NOMO-1 (cell line): ENCODE data around the gene HLA-DQA2.
A peak's percentile ranks its signal among the peaks of the same experiment; 100 is the strongest.
"Not testable (repeated sequence)": the region's sequence is repeated elsewhere in the genome, so short reads cannot be mapped to it uniquely, and the experiment has no call there.

ENCODE experiments used
- DNase-seq, 2 experiments: peaks; one replicate each; lab custom pipeline; 2025; ENCODE audit not compliant: unreplicated experiment in 2 of 2; lab: John Stamatoyannopoulos, UW

The HLA-DQA2 gene

DNA sequence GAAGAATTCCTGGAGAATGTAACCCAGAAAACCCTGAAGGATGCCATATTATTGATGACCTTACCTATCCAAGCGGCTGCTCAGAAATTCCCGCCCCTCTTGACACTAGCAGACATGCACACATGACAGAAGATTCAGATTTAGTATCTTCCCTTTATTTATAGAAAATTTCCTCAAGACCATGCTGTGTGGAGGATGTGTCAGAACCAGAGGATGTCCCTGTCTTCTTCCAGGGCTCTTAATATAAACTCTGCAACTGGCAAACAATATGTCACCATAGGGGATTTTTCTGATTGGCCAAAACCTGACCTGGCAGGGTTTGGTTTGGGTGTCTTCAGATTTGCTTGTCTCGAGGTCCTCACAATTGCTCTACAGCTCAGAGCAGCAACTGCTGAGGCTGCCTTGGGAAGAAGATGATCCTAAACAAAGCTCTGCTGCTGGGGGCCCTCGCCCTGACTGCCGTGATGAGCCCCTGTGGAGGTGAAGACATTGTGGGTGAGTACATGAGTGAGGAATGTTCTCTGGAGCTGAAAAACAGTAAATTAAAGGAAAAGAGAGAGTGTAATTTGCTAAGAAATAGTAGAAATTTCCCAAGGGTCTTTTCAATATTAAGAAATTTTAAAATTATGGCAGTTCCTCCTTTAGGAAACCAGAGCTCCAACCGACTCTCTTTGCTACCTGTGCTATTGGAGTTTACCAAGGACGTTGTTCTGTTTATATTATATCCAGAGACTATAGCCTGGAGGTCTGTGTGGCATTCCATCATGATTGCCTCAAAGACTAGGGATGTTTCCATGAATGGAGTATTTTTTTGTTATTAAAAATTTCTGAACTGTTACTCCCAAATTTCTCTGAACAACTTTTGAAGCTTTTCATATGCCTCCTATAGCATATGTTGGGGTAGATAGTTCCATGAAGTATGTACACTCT lies at the start of gene HLA-DQA2:
HLA-DQA2 (plus strand) TSS at position 361 of the 930 bp plus-strand sequence; CDS start at position 414, 53 bp downstream.
- DNase-seq, result no peak

DNA sequence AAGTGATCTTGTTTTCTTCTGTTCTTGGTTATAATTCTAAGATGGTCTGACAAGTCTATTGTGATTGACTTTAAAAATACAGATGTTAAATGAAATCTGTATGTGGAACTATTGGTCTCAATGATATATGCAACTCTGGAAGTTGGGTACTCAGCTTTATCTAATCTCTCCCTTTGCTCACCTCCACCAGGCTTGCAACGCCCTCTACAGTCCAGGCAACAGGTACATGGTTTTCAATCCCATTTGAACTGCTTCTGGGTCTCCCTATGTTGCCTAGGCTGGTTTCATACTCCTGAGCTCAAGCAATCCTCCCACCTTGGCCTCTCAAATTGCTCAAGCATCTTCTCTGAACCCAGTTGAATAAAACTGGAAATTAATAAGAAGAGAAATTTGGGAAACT lies 49.2 kb upstream of the HLA-DQA2 start:
- DNase-seq, result no peak

DNA sequence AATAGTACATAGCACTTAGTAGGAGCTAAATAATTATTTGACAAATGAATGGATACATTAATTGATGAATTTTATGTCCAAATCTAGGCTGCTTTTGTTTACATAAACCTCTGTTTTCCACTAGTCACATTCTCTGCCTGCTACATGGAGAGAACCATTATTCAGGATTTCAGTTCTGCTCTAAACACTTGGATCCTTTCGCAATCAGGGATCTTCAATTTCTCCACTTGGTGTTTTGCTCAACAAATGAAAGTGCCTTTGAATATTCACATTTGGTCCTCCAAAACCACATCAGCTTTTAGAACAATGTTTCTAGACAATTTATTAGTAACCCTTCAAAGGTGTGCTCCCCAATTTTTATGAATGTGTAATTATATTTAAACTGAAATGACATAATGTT lies 44.2 kb upstream of the HLA-DQA2 start:
- DNase-seq, result no peak

DNA sequence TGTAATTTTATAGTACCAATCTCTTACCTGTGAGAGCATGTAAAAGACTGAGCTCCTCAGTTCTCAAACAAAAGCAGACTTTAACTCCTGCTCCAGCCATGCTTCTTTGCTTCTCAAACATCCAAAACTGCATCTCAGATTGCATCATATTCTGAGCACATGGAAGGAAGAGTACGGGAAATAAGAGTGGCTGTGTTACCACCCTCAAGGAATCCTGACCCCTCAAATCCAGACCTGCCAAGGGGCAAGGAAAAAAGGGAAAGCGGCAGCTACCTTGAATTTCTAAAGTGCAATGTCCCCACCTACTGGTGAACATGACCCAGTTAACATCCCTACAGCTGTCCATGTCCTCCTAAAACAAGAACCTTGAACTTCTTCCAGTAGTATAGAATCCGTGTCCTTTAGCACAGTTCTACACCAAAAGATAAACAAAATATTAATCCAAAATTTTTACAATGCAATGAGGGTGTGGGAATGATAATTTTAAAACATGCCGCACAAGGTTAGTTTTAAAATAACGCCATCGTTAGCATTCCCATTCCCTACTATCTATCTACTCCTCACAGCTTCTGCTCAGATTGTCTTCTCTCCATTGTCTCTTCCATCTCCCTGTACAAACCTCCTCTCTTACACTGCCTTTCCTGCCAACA lies 40.7 kb upstream of the HLA-DQA2 start:
- DNase-seq, result peak in 1 of 2 experiments; percentile 52

DNA sequence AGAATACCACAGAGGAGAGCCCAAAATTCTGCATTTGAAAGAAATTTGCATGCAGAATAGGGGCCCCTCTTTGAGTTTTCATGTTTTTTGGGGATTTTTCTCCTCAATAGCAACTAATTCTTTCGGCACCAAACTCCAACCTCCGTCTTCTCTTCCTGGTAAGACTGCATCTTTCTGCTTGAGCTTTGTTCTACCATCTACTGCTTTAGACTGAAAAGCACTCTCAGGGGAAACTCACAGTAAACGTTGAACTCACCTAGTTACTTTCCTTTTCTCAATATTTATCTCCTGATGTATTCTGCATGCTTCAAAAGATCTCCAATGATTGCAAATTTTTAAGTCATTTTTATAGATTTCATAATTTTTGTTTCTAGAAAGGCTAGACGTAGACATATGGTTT lies 37.8 kb upstream of the HLA-DQA2 start:
- DNase-seq, result no peak

DNA sequence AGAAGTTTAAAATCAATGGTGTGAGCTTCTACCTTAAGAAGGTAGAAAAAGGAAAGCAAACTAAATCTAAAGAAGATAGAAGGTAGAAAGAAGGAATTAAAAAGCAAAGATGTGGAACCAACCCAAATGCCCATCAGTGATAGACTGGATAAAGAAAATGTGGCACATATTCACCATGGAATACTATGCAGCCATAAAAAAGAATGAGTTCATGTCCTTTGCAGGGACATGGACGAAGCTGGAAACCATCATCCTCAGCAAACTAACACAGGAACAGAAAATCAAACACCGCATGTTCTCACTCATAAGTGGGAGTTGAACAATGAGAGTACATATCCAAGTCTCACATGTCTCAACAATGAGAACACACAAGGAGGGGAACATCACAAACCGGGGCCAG lies 36.0 kb upstream of the HLA-DQA2 start:
- DNase-seq, result not testable (repeated sequence)

DNA sequence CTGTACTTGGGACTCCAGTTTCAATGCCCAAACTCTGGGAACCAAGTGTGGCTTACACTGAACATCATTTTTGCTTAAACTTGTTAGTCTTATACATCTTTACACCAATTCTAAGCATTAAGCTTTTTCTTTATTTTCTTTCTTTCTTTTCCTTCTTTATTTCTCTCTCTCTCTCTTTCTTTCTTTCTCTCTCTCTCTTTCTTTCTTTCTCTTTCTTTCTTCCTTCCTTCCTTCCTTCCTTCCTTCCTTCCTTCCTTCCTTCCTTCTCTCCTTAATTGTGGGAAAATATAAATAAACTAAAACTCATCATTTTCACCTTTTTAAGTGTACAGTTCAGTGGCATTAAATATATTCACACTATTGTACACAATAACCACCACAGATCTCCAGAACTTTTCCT lies 31.6 kb upstream of the HLA-DQA2 start:
- no peak for DNase-seq

DNA sequence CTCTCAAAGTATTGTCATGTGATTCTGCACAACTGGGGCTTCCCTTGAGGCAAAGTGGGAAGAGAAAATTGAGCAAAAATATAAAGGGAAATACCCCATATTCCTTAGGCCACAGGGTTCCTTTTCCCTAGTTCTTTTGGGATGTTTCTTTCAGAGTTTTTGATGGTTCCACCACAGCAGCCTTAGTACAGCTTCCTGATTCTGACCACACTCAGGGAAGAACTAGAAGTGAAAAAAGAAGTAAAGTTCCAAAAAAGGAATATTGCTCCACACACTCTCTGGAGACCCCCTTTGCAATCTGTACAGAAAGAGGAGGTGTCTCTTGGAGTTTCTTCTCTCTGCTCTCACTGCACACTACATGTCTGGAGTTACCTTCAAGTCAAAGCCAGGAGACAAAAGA lies 27.9 kb upstream of the HLA-DQA2 start:
- no peak for DNase-seq

DNA sequence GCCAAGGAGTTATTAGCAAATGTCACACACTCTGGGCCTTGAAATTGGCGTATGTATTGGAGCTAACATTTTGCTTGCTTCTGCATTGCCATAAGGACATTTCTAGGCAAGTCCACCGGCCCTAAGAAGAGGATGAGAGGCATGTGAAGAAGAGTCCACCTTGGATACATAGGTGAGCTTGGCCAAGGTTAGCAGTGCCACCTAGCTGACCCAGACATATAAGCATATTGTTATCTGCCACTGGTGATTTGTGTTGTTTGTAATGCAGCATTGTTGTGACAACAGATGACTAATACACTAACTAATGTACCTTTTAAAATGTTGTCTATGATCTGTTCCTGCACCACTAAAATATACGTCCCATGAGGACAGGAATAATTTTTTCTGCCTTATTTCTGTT lies 24.8 kb upstream of the HLA-DQA2 start:
- DNase-seq, result no peak

DNA sequence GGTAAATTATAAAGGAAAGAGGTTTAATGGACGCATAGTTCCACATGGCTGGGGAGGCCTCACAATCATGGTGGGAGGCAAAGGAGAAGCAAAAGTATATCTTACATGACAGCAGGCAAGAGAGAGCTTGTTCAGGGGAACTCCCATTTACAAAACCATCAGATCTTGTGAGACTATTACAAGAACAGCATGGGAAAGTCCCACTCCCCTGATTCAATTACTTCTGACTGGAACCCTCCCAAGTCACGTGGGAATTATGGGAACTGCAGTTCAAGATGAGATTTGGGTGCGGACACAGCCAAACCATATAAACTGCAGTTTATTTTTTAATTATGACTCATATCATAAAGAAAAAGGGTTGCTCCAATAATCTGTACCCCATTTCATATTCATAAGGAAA lies 22.3 kb upstream of the HLA-DQA2 start:
- no peak for DNase-seq

DNA sequence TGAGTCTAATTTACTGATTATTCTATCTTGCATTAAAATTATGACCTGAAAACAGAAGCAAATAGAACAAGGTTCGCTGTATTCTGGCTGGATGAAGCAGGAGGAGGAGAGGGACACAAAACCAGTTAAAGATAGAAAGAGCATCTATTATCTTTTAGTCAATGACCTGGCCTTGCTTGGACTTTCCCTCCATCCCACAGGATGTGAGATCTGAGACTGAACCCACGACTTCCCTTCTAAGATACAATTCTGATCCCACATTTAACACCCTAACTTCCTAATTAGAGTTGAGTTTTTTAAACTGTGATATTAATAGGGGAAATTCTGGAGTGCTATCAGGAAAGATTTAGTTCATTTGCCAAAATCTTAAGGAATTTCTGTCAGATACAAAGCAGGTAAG lies 3.1 kb upstream of the HLA-DQA2 start:
- no peak for DNase-seq

DNA sequence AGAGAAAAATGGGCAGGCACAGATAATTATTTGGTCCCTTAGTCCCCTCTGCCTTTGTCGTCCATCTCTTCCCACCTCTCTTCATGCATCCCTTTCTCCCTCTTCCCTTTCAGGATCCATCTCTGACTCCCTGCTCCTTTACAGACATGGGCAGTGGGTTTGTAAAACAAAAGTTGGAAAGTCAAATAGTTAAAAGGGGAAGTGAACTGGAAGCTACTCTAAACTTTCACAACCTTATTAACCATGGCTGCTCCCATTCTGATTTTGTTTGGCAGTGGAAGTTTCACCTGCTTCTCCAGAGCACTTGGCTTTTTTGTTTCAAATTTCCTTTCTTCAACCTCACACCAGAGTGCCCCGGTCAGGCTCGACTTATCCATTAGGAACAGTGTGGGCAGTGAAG lies 1.2 kb downstream of the HLA-DQA2 start:
- DNase-seq, result peak in 1 of 2 experiments; percentile 13

DNA sequence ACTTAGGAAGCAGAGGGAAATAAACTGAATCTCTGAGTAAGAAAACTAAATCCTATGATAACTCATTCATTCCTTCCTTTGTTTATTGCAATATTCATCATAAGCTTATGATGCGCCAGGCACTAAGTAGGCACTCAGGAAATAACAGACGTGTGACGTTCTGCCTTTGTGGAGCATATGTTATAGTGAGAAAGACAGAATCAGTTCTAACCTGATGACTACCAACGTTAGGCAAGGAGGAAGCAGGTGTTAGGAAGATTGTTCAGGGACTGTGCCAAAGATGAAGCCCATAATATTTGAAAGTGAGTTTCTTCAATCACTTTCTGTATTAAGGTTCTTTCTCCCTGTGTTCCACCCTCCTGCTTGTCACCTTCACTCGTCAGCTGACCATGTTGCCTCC lies 3.6 kb downstream of the HLA-DQA2 start:
- no peak for DNase-seq

DNA sequence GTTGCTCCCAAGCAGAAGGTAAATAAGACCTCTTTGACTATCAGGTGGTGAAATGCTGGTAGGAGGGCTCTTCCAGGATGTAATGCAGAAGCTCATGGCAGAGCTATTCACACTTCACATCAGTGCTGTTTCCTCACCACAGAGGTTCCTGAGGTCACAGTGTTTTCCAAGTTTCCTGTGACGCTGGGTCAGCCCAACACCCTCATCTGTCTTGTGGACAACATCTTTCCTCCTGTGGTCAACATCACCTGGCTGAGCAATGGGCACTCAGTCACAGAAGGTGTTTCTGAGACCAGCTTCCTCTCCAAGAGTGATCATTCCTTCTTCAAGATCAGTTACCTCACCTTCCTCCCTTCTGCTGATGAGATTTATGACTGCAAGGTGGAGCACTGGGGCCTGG lies 4.5 kb downstream of the HLA-DQA2 start:
- DNase-seq, result not testable (repeated sequence)

DNA sequence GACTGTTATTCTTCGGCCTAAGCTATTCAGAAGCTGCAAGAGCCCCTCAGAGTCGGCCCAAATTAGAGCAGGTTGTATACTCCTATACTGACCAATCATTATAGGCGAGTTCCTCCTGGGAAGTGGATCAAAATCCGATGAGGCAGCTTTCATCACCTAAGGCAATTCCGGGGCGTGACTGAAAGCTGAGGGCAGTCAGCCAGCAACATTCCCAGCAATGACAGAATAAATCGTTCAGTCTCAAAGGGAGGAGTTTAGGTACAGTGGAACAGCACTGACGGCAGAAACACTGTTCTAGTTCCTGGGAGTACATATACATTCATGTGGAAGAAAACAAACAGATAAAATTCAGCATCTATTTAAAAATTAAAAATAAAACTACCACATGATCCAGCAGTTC lies 11.4 kb downstream of the HLA-DQA2 start:
- DNase-seq, result no peak

DNA sequence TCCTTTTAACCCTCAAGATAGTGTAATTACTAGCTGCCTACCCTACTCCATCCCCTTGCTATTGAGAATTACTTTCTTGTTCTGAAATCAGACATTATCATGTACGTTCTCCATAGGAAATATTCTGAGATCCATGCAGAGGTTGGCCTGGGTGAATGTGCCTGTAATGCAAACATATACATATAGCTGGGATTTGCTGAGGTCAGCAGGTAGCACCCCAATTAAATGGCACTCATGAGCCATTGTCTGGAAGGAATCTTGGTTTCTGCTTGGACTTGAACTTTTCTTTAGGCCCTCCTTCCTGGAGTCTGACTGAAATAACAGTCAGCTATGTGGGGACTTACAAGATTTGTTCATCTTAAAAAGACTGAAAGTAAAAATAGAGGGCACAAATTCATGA lies 18.5 kb downstream of the HLA-DQA2 start:
- DNase-seq, result no peak

DNA sequence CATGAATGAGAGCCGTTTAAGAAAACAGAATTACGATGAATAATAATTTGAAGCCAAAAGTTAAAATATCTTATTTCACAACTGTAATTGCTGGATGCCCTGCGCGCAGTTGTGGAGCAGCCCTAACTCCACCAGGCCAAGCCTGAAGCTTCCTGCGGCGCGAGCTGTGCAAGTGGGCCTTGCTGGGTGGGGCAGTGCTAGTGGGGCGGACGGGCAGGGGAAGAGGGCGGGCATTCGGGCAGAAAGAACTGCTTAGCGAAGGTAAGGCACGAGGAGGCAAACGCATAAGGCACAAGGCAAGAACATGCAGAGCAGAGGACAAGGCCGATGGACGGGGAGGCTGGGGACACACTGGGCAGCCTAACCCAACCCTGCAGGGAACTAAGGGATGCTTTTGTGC lies 19.9 kb downstream of the HLA-DQA2 start:
- no peak for DNase-seq

DNA sequence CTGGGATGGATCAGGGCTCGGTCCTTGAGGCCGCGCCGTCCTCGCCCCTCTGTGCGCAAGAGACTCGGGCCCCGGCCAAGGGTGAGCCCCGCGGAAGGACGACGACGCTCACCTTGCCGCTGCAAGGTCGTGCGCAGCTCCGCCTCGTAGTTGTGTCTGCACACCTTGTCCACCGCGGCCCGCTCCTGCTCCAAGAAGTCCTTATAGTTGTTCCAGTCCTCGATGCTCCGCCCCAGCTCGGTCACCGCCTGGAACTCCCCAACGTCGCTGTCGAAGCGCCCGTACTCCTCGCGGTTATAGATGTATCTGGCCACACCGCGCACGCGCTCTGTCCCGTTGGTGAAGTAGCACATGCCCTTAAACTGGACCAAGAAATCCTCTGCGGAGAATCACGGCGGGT lies 20.4 kb downstream of the HLA-DQA2 start:
- no peak for DNase-seq

DNA sequence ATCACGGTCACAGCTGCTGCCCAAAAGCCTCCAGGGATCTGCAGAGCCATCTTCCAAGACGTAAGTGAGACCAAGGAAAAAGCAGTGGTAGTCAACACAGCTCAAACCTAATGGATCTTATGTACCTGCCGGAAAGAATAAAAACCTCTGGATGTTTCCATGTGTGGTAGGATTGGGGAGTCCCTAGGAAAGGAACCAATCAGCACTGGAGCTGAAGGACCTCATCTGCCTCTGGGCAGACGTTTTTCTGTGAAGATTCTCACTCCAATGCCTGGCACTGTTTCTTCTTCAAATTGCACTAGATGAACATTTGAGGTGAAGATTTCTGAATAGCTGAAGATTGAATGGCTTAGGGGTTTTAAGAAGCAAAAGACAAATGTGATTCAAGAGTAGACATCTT lies 22.2 kb downstream of the HLA-DQA2 start, which contains the start of gene HLA-DQB2:
HLA-DQB2 (minus strand) TSS at position 112 of the 400 bp plus-strand sequence; CDS start at position 50, 62 bp downstream.
- DNase-seq, result no peak

DNA sequence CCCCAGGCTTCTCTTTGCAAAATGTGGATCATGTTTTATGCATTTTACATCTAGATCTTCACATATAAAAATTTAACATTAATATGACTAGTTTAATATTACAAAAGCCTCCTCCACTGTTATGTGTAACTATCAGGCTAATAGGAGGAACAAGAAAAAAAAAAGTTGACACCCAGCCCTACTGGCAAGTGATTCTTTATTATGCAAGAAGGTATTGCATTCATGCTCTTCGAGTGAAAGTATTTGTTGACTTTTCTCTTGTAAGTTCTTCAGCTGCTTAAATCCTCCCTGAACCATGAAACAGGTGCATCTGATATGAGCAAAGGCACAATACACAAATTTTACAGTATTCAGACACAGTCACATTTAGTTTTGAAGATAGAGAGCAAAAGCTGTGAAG lies 22.9 kb downstream of the HLA-DQA2 start:
- peak in 1 of 2 experiments; percentile 5 for DNase-seq

DNA sequence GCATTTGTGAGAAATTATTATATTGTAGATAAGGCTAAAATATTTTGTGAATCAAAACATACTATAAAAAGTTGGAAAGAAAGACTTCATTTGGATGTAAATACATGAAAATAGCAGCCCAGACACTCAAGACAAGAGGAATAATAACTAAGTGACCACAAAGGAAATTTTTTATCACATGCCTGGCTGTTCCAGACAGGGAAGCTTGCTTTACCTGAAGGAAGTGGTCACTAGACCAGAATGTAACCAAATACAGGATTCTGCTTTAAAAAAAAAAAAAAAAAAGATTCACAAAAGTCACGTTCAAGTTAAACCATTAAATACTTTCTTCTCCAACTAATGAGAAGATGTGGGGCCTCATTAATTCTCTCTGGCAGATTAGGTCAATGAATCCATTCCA lies 31.5 kb downstream of the HLA-DQA2 start:
- no peak for DNase-seq

DNA sequence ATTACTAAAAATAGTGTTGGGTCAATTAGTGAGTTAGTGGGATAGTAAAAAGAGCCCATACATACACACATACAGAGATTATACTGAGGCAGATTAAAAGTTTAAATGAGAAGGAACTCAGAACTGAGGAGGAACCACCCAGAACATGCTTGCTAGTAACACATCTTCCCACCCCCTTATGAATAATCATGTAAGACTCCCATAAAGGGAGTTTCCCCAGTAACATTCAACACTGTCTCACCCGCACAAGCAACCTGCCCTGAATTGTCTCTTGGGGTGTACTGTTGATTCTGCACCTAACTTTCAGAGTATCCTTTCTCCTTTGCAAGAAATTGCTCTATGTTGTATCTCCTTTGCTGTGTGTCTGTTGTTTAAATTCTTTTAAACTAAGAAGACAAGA lies 33.2 kb downstream of the HLA-DQA2 start:
- DNase-seq, result peak in 1 of 2 experiments; percentile 4
